ENCODE results near the gene INPP4B. TPM values are rescaled to one million over a fixed set of nuclear protein-coding genes. Genes with fewer than 3 reads are reported as not detected.

Gene INPP4B
- polyA plus RNA-seq, 12 donors: 17.7 to 45.1 (median 36.1) TPM; not detected in 1

DNA sequence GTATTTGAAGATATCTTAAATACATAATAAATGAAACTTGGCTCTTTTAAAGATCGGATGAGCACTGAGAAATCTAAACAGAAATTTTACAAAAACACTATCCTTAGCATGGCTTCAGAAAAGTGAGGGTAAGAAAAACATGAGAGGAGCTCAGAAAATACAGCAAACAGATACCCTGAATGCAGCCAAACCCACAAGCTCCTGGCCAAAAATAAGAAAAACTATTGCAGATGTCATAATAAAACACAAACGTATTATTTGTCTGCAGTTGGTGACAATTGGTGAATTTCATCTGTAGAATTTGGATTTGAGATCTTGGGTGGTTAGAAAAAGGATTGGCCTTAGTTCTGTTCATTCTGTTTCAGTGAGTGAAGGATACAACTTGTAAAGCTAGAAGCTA is 603.9 kb downstream of the INPP4B start:
- peak; percentile 25 for DNase-seq

DNA sequence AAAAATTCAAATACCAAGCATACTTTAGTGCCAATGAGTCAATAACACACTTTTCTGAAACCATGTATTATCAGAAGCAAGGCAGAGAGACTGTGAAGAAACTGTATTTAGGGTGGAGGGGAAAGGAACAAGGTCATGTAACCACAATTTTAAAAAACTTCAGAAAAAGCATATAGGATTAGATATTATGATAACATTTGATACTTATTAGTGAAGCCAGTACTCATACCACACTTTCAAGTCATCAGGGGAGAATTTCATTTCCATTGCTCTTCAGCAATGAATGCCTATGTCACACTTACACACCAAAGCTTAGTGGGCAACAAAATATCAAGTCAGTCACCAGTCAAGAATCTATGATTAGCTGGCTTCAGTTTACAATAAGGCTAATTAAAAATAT is 607.5 kb downstream of the INPP4B start:
- no peak for DNase-seq

DNA sequence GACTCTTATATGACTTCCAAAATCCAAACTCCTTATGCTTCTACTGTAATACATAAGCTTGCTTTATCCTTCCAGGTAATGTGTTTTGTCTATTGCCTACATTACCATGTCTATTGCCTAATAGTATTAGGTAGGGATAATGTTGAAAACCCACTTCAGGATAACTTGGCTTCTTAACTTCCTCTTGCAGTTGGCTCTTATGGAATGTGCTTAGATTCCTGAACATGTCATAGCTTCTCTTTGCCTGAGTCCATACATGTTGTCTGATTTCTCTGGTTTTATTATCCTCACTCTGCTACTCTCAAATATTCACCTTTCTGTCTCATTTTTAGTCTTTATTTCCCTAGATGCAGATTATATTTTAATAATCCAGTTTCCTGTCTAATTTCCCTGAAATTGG is 609.8 kb downstream of the INPP4B start:
- DNase-seq: no peak

DNA sequence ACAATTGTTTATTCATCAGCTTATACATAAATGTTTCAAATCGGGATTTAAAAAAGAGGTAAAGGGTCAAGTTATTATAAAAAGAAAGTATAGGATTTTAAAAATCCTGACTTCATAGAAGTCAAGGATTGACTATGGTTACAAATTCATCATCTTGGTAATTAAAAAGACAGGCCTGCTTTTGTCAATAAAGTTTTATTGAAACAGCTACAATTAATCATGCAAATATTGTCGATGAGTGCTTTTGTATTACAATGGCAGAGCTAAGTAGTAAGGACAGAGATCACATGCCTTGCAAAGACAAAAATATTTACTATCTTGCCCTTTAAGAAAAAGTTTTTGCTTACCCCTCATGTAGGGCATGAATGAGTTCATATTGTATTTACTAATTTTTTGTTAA is 614.3 kb downstream of the INPP4B start:
- no peak for DNase-seq

DNA sequence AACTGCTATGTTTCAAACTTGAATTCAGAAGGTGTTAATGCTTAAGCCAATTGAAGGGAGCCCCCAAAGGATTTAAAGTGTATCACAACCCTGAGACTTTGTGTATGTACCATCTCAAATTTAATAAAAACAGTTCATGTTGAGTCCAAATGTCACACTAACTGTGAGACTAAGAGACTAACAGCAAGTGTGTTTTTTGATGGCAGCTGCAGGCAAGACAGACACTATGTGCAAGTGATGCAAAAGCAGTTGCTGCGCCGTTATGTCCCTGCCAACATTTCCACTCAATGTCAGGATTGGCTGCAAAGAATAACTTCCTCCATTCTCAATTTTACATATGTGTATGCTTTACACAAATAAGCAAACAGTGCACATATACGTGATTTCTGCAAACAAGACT is 615.1 kb downstream of the INPP4B start:
- DNase-seq: no peak

DNA sequence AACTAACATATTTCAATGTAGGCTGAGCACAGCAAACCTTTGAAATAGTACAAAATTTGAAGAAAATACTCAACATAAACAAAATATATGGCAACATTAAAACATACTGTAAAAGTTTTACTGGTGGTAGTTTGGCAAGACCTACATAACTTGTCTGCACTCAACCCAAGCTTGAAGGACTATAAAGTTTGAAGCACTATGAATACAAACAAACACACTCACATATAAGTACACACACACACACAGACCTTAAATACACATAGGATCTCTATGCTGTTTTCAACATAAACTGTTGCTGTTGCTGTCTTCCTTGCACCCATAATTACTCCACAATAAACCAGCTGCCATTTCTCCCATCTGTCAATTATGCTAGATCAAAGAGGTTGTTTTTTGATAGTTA is 620.1 kb downstream of the INPP4B start:
- DNase-seq: no peak

DNA sequence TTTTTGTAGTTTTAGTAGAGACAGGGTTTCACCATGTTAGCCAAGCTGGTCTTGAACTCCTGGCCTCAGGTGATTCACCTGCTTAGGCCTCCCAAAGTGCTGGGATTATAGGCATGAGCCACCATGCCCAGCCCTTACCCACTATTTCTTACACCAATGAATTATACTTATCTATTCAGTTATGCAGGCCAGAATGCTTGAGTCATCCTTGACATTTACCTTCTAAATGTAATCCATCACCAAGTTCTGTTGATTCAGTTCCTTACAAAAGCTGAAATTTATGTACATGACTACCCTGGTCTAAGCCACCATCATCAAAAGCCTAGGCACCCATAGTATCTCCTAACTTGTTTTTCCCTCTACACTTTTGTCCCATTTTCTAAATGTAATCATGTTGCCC is 624.0 kb downstream of the INPP4B start:
- no peak for DNase-seq

DNA sequence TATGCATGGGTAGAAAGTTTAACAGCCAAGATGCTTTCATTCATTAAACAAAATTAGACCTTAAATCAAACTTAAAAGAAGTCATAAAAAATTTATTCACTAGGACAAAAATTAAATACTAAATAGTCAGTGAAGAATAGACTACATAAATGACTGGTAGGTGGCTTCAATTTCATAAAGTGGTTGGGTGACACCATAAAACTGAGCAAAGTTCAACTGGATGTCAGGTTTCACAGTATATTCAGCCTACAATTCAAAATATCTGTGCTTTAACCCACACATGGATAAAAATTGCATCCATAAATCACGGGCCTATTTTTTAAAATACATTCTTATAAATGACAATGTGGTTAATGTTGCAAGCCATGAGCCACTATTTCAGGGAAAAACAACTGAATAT is 627.4 kb downstream of the INPP4B start:
- DNase-seq: no peak

DNA sequence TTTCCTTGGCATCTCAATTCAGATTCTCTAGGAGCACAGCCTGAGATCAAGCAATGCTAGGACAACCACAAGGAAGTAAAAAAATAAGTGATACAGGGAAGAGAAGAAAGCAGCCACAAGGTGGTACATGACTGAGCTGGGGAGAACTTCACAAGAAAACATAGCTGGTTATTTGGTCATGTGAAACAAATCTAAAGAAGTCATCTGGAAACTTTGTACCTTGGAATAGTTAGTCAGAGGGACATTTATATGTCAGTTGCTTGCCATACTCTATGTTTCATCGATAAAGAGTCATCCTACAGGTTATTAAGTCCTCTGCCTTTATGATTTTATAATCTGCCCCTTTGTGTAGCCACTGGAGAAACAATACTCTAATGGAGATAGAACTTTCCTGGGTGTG is 634.7 kb downstream of the INPP4B start:
- no peak for DNase-seq

DNA sequence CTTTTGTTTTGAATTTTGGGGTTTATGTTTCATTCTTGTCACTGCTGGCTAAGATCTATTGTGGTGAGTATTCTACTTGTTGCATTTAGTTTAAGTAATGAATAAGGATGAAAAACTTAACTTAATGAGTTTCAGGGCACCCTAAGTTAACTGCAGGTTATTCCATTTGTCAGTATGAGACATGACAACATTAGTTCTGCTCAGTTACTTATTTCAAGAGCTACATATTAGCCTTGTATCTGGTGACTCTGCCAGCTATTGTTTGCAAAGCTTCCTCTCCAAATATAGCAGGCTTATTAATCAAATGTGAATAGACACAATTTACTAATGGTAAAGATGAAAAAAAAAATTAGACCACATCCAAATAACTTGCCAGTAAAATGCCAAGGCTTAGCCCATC is 642.6 kb downstream of the INPP4B start:
- DNase-seq: no peak

DNA sequence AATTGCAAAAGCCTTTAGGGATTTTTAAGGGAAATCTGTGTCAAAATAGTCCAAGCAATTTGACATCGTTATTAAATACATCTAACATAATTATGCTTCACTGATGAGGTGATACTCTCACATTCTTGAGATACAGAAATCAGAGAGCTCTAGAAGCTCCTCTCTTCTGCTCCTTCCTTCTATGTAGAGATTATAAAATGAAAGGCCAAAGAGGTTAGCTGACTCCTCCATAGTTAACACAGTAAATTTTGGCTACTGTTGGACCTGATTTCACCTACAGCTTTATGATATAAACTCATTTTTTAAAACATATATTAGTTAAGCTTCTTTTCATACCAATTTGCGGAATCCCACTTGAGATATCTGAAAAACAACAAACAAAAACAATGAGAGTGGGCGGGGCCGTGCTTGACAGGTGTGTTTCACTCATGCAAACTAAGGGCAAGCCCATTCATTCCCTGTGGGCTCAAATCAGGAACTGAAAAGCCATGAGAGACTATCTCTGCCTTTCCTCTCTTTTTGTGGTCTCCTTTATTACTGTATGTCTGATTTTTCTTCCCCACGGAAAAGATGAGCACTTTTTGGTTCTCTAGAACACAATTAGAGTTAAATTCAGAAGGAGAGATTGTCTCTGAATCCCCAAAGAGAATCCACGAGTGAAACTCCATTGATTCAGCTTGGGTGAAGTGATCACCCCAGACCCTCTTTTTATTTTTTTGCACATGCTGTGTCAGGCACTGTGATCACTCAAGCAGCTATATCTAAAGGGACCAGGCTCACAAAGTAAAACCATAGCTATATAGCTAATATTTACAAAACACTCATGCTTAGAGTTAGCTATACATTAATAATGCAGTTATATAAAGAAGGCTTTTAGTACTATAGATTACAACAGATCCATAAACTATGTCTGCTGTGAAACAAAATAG is 643.4 kb downstream of the INPP4B start:
- no peak for DNase-seq

DNA sequence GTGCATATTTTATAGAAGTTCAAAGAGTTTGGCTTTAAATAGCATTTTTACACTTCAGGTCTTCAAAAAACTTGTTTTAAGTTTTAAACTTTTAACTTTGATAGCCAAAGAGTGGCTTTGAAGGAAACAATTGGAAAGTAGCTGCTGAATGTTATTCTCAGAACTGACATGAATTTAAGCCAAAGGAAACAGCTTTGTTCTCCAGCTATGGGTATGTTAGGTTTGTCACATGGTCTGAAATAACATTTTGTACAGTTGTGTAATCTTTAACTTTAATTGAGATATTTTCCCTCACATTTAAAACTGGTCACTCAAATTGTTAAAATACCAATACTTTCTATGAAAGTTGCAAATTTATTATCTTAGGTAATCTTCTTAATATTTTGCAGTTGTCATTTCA is 645.1 kb downstream of the INPP4B start:
- no peak for DNase-seq

DNA sequence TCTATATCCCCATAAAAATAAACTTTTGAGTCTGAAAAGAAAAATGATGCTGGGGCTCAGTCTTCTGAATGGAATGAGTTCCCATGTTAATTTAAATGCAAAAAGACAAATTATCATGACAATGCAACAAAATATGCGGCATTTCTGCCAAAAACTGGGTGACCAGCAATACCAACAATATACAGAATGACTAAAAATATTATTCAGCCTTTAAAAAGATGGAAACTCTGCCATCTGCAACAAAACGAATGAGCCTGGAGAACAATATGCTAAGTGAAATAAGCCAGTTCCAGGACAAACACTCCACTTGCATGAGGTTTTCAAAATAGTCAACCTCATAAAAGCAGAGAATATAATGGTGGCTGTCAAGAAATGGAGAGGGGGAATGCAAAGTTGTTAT is 651.2 kb downstream of the INPP4B start:
- no peak for DNase-seq

DNA sequence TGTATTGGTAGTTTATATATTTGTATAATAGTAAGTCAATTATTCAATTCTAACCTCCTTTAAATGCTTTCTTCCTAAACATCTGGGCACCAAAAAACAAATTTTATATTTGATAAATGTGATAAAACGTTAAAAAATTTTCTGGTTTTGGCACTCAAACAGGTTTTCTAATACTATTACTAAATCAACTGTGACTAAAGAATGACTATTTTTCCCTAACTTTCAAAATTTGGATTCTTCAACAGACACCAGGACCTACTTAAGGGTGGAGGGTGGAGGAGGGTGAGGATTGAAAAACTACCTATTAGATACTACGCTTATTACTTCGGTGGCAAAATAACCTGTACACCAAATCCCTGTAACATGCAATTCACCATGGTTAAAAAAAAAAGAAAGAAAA is 654.2 kb downstream of the INPP4B start:
- DNase-seq: no peak

DNA sequence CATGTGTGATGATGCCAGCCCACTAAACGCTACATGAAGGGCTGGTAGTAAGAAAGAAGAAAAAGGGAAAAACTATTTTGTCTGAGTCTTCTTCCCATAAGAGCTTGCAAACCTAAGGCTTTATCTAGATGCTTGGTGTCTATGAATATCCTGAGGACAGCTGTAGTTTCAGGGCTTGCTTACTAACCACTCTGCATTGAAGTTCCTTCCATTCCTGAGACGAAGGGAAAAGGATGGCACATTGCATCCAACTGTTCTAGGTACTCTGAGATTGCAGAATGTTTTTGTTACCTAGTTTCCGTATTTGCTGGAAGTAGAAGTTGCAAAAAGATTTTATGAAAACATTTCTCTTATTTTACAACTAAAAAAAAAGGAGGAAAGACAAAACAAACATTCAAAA is 665.1 kb downstream of the INPP4B start:
- no peak for DNase-seq

DNA sequence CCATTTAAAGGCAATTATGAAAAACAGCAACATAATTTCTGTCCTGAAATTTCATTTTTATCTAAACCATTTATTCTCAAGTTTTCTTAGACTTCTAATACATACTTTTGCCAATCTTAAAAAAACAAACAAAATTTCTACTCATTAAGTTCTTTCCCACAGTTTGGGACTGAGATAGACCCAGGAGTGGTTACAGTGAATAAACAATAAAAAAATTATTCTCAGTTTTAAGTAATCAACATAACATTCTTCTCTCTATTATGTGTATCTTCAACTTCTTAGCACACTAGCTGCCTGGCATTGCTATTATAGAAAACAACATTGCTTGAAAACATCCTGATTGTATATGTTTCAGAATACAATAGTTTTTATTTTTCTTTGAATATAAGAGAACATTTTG is 676.9 kb downstream of the INPP4B start:
- no peak for DNase-seq

DNA sequence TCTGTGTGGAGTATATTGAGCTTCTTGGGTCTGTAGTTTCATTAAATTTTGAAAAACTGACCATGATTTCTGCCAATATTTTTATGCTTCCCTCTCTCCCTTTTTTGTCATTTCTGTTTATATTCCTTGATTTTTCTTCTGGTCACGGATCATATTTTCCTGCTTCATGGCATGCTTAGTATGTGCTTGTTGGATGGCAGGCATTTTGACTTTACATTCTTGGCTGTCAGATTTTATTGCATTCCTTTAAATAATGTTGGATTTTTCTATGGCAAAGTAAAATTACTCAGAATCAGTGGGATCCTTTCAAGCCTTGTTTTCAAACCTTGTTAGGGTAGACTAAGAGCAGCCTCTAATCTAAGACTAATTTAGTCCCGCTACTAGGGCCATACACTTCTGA is 677.9 kb downstream of the INPP4B start:
- no peak for DNase-seq

DNA sequence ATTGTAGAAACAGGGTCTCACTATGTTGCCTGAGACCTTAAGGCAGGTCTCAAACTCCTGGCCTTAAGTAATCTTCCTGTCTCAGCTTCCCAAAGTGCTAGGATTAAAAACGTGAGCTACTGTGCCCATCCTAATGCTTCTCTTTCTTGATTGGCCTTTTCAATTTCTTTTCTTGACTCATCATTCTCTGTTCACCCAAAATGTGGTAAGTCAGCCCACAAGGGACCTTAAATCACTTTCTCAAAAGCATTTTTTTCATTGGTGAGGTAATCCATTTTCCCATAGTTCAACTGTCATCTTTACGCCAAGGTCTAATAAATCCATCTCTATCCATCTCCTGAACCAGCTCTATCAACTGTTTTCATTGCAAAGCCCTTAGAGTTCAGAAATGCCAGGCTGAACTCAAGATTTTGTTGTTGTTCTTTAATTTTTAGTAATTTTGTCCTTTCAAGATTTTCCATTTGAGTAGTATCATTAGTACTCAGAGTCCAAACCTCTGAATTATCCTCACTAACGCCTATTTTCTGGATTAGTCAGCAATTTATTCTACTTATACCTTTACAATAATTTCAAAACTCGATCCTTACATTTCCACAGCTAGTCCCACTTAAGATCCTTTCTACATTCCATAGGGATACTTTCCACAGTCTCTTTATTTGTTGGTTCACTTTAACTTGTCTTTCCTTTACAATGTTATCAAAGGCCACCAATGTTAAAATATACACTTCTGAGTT is 681.2 kb downstream of the INPP4B start:
- no peak for DNase-seq

DNA sequence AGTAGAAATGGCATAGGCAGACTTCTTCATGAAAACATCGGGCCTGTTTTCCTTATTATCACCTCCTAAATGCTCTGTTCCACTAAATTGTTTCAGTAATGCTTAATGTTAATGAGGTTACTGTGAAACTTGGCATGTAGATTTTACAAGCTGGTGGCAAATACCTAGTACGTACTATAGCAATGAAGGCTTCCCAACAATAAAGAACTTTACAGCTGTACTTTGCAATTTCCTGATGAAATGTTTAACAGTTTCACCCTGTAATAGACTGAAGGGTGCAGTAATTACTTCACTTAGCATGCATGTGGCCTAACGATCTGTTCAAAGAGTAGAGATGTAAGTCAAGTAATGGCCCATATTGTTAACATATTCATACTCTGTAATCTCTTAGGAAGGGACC is 685.0 kb downstream of the INPP4B start:
- no peak for DNase-seq

DNA sequence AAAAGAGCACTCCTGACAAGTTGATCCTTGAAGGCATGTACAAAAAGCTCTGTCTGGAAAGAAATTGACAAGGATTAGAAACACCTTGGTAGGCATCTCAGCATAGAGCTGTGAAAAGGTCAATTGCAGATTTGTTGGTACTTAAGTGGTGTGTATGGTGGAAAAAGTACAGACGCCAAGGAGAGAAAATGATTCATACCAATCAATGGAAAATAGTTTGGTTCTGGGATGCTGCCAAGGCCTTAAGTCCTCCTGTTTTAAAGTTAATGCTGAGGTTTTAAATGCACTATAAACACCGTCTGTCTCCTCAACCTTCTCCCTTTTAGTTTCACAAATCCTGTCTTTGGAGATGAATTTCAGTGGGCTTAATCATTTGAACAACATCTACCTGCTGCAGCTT is 685.6 kb downstream of the INPP4B start:
- DNase-seq: no peak

DNA sequence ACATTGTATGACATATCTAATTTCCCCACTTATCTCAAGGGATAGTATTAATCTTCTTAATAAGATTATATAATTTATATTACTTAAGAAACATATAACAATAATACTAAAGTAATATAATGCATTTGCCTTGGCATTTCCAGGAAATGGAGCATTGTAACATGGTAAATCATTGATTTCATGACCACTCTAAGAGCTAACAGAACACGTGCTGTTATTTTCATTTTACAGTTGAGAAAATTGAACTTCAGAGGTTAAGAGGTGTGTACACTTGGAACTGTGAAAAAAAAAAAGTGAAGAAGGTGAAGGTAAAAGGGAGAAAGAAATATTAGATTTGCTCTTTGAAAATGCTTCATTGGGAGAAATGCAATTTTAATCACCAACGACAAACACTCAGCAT is 687.1 kb downstream of the INPP4B start:
- no peak for DNase-seq

DNA sequence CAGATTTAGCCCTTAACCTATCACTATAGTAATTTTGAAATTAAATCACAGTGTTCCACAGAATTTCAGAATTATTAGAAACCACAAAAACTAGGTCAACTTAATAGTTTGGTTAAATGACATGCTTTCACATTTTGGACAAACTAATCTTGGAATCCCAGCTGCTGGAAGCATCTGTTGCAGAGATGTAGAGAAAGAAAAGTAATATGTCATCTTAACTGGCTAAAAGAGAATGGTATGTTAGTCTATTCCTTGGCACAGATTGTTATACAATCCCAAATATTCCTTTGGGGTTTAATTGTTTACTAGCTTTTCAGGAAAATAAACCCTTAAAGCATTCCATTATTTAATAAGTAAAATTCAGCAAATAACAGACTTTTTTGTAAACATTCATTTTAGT is 689.8 kb downstream of the INPP4B start:
- peak; percentile 28 for DNase-seq

DNA sequence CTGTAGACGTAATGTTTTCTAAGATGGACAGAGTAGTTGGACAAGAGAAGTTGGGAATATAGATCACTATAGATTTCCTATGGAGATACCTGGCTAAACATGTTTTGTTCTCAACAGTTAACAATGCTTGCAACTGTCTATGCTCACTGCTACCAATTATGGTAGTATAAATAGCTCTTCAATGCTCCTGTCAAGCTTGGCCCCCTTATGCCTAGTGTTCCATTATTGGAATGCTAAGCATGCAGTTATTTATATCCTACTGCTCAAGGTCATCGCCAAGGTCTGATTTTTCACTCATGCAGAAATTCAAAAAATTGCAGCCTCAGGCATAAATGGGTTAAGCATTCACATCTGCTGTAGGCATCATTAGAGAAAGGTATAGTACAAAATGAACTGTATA is 690.8 kb downstream of the INPP4B start:
- no peak for DNase-seq

Data from muscle of arm (tissue), 12 donors.